K562 (cell line): ENCODE results near the gene FMNL2. TPM values are rescaled to one million over a fixed set of nuclear protein-coding genes. Genes with fewer than 3 reads are reported as not detected.

ENCODE experiments used
- MGA ChIP-seq: fragments of 450-650 bp; IDR thresholded peaks from 2 replicates; pipeline ENCODE4 v1.6.1; 2016; ENCODE audit warnings: mild to moderate bottlenecking, moderate library complexity
- polyA plus RNA-seq, 8 experiments: library from polyadenylated mRNA; depleted of rRNA in 4 of 8; stranded (reverse) in 5 of 8; unstranded in 3 of 8; fragments of >200 nt; fragmentation: Nextera tagmentation in 2 of 8; fragmentation: Illumina TruSeq in 1 of 8; extraction: Ambion mirVana in 2 of 8; extraction: Trizol in 1 of 8; gene quantifications; 2 replicates each; pipeline versions ENCODE4 v1.2.1 to v1.2.3, GENCODE V29; 2011 to 2014; ENCODE audit warnings: inconsistent platforms in 1 of 8, missing spikeins in 1 of 8
- total RNA-seq, 7 experiments: library from RNA; depleted of rRNA in 6 of 7; stranded (reverse); fragments of >200 nt in 6 of 7; fragmentation: Illumina TruSeq in 2 of 7; extraction: Trizol in 2 of 7; gene quantifications; 2 replicates each; pipeline versions ENCODE4 v1.2.1 to v1.2.3, GENCODE V29; 2011 to 2021; ENCODE audit warnings: low replicate concordance in 1 of 7

FMNL2 gene
- total and polyA plus RNA-seq, 9 of the 15 experiments (the other 6 are each of a cell fraction or from before 2014, with no cell fraction given) = 0.15 to 0.49 (median 0.24) TPM; not detected in 1

- no peak for TF ChIP-seq MGA
Measured at GRCh38 chr2:152400607-152401214, 65.7 kb downstream of the FMNL2 start (continued).
